Measurements from ENCODE around the gene TRIM8.

TRIM8 gene

DNA sequence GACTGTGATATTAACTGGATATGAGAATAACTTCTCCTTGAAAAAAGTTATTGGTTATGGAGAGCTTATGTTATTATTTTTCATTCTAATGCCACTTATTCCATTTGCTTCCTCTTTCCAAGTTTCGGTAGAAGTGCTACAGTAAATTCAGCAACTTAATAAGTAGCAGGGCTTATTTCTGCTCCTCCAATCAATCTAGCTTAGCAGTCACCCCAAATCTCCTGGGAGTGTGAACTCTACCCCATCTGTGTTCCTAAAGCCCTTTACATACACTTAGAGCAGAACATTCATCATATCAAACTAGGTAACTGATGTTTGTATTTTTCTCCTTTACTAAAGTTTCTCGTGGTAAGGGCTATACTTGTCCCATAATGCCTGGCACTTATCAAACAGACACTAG is 61.3 kb downstream of the TRIM8 start:
- no peak for DNase-seq
